Neutrophil (primary cell): Measurements from ENCODE around the gene CD44.

ENCODE experiments used
- H3K27ac ChIP-seq: fragments of 200-600 bp; sonication (generic); 2 replicates; pipeline ENCODE4 v1.5.1; 2016; ENCODE audit warnings: mild to moderate bottlenecking, moderate library complexity
- H3K27me3 ChIP-seq: fragments of 200-600 bp; sonication (generic); 2 replicates; pipeline ENCODE4 v1.6.0; 2016; ENCODE audit warnings: mild to moderate bottlenecking
- H3K36me3 ChIP-seq: fragments of 200-600 bp; sonication (generic); 2 replicates; pipeline ENCODE4 v1.5.1; 2017
- H3K4me1 ChIP-seq, 2 experiments: fragments of 200-600 bp in 1 of 2; sonication (generic) in 1 of 2; 1 replicate in 1 of 2; 2 replicates in 1 of 2; pipeline versions ENCODE4 v1.5.1 to v1.6.1; 2013 to 2016; ENCODE audit warnings: low read depth in 1 of 2, low read length in 1 of 2, mild to moderate bottlenecking in 1 of 2, moderate library complexity in 1 of 2; ENCODE audit not compliant: control insufficient read depth in 1 of 2, insufficient read depth in 1 of 2
- H3K4me3 ChIP-seq, 2 experiments: fragments of 200-600 bp in 1 of 2; sonication (generic) in 1 of 2; 1 replicate in 1 of 2; 2 replicates in 1 of 2; pipeline ENCODE4 v1.5.1; 2013 to 2016; ENCODE audit warnings: low read depth in 1 of 2, low read length in 1 of 2, mild to moderate bottlenecking in 1 of 2, moderate library complexity in 1 of 2
- H3K9me3 ChIP-seq: fragments of 200-600 bp; sonication (generic); 2 replicates; pipeline ENCODE4 v1.5.1; 2016
- TF ChIP-seq, protein P1 (sequence below): fragments of 200-600 bp; sonication (generic); IDR thresholded peaks from 2 replicates; pipeline ENCODE4 v1.5.1; 2016; ENCODE audit warnings: antibody characterized with exemption

Gene CD44

DNA sequence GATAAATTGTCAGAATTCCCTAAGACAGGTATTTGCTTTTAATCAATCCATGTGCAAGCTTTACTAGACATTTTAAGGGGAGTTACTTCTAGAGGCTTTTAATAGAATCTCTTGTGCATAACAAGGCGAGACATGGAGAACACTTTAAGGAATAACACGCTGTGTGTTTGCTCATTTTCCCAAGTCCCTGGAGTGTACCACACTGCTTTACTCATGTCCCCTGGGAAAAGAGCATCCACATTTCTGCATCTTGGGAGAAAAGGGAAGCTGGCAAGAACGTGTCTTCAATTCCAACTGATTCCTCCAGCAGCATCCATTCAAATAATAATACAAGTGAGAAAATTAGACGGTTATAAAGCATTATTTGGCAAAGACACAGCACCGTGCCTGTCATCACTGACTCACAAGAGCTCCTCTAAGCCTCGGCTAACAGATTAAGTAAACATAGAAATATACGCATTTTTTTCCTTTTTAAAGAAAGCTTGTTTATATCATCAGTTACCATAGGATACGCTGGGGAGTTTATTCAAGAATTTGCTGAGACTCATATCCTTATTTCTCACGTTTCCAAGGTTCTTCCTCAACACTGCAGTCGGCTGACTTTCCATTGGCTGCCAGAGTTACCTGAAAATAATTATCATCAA is 121.5 kb downstream of the CD44 start:
- H3K9me3 ChIP-seq, result no peaks in the 10 kb centered on the region
- H3K36me3 ChIP-seq, result no peaks in the 10 kb centered on the region
- H3K27me3 ChIP-seq, result no peaks in the 10 kb centered on the region
- TF ChIP-seq, protein P1, sequence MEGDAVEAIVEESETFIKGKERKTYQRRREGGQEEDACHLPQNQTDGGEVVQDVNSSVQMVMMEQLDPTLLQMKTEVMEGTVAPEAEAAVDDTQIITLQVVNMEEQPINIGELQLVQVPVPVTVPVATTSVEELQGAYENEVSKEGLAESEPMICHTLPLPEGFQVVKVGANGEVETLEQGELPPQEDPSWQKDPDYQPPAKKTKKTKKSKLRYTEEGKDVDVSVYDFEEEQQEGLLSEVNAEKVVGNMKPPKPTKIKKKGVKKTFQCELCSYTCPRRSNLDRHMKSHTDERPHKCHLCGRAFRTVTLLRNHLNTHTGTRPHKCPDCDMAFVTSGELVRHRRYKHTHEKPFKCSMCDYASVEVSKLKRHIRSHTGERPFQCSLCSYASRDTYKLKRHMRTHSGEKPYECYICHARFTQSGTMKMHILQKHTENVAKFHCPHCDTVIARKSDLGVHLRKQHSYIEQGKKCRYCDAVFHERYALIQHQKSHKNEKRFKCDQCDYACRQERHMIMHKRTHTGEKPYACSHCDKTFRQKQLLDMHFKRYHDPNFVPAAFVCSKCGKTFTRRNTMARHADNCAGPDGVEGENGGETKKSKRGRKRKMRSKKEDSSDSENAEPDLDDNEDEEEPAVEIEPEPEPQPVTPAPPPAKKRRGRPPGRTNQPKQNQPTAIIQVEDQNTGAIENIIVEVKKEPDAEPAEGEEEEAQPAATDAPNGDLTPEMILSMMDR, result no peak
- H3K27ac ChIP-seq, result no peak overlapping the region
- H3K4me3 ChIP-seq, result no peak overlapping the region
- H3K4me1 ChIP-seq, result peaks cover 0 to 14% of the 10 kb centered on the region in 2 experiments

DNA sequence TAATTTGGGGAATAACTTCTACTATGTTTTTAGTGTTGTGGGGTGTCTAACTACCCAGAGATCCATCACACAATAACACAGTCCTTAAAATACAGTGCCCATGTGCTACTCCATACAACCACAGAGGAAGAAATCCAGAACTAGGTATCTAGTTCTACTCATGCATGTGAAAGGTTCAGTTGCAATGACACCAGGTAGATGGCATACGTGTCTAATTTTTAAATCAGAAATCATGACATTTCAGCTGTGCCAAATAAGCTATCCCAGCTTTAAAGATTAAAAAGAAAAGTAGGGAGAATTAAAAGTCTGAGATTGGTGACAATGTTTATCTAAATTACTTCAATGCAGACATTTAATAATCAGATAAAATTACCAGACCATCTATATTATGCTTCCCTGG is 122.2 kb downstream of the CD44 start:
- no peak overlapping the region for H3K4me3 ChIP-seq
- no peaks in the 10 kb centered on the region for H3K27me3 ChIP-seq
- no peaks in the 10 kb centered on the region for H3K36me3 ChIP-seq
- TF ChIP-seq, protein P1, result no peak
- no peaks in the 10 kb centered on the region for H3K9me3 ChIP-seq
- no peak overlapping the region for H3K27ac ChIP-seq
- H3K4me1 ChIP-seq, result peaks cover 0 to 14% of the 10 kb centered on the region in 2 experiments

DNA sequence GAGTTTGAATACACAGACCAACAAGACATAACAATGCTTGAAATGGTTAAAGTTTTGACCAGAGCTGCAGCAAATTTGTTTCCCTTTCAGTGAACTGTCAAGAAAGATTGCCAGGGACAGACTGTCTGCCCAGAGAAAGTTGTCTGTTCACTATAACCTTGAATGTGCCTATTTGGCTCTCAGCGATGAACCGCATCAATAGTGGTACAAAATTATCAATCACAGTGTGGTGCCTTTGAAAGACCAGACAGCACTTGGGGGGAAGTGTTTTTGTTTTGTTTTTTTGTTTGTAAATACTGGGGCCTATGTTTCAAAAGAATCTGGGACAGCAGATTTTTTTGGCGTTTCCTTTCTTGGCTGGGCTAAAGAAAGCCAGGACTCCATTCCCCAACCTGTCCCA is 123.1 kb downstream of the CD44 start:
- no peak overlapping the region for H3K27ac ChIP-seq
- TF ChIP-seq, protein P1, result no peak
- no peaks in the 10 kb centered on the region for H3K27me3 ChIP-seq
- H3K4me1 ChIP-seq, result peaks cover 0 to 8% of the 10 kb centered on the region in 2 experiments
- no peaks in the 10 kb centered on the region for H3K9me3 ChIP-seq
- H3K36me3 ChIP-seq, result no peaks in the 10 kb centered on the region
- no peak overlapping the region for H3K4me3 ChIP-seq

DNA sequence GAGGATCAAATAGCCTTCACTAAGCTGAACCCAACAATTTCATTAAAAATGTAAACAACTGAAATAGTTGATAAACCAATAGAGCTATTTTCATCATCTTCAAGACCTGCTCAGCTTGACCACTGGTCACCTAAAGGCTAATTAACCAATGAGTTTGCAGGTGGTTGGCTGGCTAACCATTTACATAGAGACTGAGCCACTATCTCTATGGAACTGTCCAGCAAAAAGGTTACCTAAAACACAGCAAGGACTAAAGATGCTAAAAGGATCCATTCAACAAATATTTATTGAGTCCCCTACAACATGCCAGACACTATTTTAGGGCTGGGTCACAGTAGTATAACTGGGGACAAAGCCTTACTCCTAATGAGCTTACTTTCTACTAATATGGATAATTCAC is 123.8 kb downstream of the CD44 start:
- Histone ChIP-seq H3K4me1 (peaks cover 0 to 2% of the 10 kb centered on the region in 2 experiments), H3K27me3 (no peaks in the 10 kb centered on the region), H3K4me3 (no peak overlapping the region), H3K27ac (no peak overlapping the region), H3K9me3 (no peaks in the 10 kb centered on the region), H3K36me3 (no peaks in the 10 kb centered on the region)
- TF ChIP-seq, protein P1, result no peak

DNA sequence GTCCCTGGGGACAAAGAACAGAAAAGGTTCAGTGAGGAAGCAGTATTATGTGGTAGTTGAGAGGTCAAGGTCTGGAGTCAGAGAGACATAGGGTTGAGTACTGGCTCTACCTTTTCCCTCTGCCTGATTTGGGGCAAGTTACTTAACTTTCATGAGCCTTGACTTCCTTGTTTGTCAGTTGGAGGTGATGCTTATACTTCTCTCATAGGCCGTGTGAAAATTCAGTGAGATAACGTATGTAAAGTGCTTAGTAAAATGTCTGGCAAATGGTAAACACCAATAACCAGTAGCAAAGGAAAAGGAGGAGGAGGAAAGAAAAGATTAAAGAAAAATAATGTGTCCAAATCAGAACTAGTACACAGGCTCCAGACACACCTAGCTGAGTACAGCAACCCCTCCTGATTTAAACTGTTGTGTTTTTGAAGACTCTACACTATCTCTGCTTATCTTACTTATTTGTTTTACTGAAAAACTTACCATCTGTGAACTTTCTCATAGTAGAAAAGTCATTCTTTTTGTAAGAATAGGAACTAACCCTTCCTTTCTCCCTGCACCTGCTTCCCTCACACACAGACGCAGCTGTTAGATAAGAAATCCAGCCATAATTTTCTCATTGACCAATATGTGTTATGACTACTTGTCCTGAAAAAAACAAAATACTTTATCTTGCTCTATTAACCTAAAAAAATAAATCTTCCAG is 126.9 kb downstream of the CD44 start:
- Histone ChIP-seq H3K9me3 (no peaks in the 10 kb centered on the region), H3K27me3 (no peaks in the 10 kb centered on the region), H3K36me3 (no peaks in the 10 kb centered on the region), H3K4me1 (no peaks in the 10 kb centered on the region), H3K27ac (no peak overlapping the region), H3K4me3 (no peak overlapping the region)
- TF ChIP-seq, protein P1, result no peak
